CD1c-positive myeloid dendritic cell (primary cell): ENCODE measurements around the gene CFAP57.
A peak's percentile ranks its signal among the peaks of the same experiment; 100 is the strongest.

Experiments
- DNase-seq: peaks from one replicate; pipeline ENCODE4 v3.0.0-alpha.2; 2016; ENCODE audit errors: extremely low spot score

The CFAP57 gene

DNA sequence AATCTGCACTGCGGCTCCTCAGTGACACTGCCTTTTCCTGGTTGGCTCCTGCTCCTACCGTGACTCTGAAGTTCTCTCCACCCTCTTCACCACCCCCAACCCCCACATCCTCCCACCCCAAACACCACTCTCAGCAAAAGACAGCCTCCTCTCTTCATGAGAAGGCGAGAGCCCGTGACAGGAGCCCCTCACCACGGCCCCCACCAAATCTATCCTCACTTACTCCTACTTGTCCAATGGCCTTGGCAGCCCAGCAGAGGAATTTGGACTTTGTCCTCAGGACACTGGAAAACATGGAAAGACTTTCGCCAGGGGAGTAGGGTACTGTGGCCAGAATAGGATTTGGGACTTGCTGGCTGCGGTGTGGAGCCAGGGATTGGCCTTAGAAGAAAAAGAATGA, 104.5 kb downstream of the CFAP57 start:
- DNase-seq = no peak

DNA sequence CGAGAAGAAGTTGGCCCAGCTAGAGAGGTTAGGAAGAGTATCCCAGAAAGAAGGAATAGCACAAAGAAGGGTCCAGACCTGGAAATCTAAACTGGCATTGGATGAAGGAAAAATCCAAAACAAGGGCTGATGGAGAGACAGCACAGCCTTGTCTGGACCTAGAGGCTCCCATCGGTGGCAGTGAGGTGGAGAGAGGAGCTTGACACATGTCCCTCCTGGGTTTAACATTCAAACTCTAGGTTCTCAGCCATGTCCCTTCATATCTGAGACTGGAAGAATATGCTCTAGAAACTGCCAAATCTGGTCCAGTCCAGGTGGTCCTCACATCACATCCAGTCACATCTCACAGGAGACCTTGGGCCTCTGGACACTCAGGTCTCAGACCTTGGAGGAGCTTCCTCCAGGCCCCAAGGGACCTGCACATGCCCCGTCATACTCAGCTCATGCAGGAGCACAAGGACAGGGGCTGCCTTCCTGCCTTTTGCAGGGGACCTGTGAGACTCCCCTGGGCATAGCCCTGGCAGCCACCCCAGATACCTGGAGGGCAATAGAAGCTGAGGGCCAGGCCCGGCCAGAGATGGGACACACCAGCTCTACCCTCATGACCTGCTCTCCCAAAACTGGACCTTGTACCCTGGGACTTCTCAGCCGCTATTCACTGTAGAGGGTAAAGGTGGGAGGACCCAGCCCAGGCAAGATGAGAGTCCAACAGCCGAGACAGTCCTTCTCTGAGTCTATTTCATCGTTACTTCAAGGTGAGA, 105.2 kb downstream of the CFAP57 start:
- no peak for DNase-seq

DNA sequence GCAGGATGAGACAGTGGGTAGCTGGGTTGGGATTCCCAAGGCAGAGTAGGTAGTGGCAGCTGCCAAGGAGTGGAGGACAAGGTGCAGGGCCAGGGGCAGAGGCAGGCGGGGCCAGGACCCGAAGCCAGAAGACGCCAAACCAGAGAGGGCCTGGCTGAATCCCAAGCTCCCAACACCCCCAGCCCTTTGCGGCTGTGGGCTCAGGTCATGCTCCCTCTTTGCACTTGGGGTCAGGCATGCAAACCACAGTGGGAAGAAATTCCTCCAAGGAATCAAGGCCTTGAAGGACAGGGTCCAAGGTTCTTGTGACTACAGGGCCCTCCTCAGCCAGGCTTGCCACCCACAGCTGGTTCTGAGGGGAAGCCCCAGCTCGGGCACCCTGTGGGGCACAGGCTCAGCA, 107.0 kb downstream of the CFAP57 start:
- DNase-seq = no peak

DNA sequence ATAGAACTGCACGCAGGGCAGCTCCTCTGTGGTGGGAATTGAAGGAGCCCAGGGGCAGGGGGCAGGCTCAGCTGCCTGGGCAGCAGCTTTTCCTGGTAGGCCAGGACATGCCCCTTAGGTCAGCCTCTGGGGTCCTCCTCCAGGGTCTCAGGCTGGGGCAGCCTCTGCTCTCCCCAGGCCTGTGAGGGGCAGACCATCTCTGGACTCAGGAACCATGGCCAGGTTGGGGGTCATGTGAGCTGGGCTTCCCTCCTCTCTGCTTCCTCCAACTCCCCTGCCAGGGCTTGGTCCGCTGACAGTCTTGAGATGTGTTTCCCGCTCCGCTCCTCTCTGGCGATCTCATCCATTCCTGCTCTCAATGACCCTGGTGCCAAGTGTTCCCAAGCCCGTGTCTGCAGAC, 107.5 kb downstream of the CFAP57 start:
- no peak for DNase-seq

DNA sequence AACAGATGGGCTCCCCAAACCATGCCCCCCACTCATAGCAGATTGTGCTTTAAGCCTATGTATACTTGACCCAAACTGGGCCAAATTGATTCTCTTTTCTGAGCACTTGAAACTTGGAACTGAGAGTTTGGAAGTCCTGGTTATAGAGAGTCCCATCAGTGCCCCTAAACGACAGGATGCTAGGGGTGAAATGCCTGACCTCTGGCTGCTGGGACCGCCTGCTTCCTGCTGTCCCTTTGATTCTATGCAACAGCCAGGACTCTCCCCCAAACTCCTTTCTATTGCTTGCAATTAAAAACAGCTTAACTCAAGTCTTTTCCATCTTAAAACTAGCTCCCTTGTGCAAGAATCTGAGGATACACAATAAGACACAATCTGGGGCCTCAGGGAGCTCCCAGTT, 108.6 kb downstream of the CFAP57 start:
- DNase-seq = no peak

DNA sequence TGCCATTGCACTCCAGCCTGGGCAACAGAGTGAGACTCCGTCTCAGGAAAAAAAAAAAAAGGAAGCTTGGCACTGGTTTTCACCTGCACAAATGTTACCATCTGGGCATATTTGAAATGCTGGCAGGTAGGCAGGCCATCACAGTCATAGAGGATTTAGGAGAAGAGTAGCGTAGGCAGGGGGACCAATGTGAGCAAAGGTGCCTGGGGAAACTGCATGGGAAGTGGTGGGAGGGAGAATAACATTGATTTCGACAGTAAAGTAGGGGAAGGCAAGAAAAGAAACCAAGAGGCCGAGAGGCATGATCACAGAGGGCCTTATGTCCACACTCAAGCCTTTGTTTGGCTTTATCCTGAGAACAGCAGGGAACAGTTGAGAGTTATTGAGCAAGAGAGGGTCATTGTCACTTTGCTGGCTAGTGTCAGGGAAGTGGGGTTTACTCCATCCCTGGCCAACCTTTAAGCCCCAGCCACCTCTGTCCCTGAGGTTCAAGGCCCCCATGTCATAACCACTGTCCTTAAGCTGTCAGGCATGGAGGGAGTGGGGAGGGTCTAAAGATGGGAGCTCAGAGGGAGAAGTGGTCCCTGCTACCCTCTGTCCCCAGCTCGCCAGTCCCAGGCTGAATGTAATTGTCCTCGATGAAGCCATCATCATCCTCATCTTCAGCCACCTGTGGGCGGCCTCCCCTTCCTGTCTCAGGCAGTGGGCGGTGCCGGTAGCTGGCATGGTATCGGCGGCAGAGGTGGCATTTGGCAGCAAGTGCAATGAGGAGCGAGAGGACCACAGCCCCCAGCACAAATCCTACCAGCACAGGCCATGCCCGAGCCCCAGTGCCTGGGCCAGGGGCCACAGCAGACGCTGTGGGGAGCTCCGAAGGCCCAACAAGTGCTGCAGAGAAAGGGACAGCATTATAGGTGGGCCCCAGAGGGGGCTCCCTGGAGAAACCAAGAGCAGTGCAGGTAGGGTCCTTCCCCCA, 110.4 kb downstream of the CFAP57 start:
- no peak for DNase-seq

DNA sequence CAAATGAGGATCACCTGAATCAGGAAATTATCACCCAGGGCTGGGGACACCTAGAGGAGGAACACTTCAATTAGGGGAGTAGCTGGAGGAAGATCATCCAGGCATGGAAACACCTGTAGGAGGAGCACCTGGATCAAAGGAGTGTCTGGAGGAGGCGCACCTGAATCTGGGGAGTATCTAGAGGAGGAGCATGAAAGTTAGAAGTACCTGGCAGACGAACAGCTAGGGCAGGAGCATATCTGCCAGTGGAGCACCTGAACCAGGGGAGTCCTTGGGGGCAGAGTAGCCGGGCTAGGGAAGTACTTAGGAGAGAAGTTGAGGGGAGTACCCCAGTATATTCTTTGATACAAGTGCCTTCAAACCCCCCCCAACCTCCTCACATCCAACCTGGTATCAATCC, 111.9 kb downstream of the CFAP57 start:
- no peak for DNase-seq

DNA sequence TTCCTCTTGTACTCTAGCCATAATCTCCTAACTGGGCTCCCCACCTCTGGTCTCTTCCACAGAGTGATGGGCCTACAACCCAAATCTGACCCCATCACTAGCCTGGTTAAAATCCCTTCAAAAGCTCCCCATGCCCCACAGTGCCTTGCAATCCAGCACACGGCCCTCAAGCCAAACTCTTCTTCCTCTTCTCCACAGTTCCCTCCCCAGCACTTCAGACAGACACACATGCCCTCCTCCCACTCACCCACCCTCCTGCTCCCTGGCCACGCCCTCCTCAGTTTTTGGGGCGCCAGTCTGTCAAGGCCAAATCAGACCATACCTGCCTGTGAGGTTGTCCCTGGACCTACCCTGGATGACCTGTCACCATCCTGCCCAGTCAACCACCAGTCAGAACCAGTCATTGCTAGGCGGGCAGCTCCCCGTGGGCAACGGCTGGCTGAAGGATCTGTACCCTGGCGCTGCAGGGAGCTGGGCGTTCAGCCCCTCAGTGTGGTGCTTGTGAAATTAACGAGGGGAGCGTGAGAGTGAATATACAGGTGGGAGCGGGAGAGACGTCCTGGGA, 112.5 kb downstream of the CFAP57 start:
- DNase-seq = peak; percentile 11

DNA sequence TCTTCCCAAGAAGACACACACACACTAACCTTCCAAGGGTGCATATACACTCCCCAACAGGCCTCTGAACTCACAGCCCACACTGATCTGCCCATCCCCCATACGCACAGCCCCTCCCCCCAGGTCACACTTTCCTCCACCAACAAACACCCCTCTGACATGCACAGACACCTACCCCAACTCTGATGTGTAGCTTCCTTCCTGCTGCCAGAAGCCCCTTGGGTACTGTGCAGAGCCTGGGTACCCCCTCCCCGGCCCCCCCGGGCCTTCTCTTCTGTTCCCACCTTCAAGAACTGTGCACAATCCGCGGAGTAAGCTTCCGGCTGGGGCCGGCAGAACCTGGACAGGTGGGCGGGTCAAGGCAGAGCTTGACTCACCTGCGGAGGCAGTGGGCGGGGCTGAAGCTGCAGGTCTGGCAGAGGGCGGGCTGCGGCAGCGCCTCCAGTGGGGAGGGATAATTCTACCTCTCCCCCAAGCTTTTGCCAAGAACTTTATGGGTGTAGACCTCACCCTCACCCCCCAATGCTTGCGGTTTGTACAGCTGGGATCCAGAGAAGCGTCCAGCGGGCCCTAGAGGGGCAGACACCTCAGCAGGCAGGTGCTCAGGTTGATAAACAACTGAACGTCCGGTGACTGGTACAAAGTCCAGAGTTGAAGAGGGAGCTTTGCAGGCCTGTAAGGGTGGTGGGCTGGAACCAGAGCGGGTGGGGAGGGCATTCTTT, 113.3 kb downstream of the CFAP57 start, which contains the start of gene C1orf210:
C1orf210 (minus strand) TSS at position 313 of the 722 bp plus-strand sequence. CDS start 2,311 bp downstream, outside the sequence.
- DNase-seq = no peak

DNA sequence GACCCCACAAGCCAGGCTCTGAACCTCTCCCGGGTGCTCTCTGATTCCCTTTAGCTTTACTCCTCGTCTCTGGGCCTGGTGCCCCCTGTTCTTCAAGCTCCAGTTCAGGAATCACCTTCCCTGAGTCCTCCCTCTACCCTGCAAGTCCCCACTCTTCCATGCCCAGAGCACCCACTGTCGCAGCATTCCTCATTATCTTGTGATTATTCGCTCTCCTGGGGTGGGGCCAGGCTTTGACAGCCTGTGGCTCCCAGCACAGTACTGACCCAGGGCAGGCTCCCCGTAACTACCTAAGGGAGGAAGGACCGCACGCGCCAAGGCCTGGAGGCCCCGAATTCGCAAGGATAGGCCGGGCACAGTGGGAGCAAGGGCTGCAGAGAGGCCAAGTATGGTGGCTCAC, 114.0 kb downstream of the CFAP57 start:
- DNase-seq = no peak

DNA sequence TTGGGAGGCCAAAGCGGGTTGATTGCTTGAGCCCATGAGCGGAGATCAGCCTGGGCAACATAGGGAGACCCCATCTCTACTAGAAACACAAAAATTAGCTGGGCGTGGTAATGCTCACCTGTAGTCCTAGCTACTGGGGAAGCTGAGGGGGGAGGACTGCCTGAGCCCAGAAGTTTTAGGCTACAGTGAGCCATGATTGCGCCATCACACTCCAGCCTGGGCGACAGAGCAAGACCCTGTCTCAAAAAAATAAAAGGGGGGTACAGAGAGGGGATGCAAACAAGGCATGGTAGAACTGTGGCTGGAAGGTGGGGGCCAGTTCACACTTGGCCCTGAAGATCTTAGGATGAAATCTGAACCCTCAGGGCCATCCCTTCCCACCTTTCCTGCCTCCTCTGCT, 114.4 kb downstream of the CFAP57 start:
- DNase-seq = no peak

DNA sequence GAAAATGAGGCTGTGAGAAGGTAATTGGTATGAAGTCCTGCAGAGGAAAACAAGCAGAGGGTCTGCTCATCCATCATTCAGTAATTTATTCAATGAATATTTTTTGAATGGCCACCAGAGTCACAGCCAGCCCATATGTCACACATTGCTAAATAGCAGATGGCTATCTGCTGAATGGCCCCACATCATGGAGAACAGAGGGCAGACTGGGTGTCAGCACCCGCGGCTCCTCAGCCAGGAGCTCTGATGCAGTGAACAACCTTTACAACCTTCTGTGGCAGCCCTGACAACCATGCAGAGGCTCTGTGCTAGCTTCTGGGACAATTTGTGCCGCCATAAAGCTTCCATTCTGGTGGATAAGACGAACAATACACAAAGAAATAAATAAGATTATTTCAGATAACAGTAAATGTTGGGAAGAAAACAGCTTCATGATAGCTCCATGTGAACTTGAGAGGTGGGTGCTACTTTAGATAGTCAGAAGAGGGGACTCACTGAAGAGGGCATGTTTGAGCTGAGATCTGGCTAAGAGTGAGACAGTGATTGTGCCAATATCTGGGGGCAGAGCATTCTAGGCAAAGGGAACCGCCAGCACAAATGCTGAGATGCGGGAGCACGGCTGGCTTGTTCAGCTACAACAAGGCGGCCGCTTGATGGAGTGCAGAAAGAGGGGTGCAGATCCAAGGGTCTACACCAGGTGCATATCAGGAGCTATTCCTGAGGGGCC, 116.1 kb downstream of the CFAP57 start:
- no peak for DNase-seq

DNA sequence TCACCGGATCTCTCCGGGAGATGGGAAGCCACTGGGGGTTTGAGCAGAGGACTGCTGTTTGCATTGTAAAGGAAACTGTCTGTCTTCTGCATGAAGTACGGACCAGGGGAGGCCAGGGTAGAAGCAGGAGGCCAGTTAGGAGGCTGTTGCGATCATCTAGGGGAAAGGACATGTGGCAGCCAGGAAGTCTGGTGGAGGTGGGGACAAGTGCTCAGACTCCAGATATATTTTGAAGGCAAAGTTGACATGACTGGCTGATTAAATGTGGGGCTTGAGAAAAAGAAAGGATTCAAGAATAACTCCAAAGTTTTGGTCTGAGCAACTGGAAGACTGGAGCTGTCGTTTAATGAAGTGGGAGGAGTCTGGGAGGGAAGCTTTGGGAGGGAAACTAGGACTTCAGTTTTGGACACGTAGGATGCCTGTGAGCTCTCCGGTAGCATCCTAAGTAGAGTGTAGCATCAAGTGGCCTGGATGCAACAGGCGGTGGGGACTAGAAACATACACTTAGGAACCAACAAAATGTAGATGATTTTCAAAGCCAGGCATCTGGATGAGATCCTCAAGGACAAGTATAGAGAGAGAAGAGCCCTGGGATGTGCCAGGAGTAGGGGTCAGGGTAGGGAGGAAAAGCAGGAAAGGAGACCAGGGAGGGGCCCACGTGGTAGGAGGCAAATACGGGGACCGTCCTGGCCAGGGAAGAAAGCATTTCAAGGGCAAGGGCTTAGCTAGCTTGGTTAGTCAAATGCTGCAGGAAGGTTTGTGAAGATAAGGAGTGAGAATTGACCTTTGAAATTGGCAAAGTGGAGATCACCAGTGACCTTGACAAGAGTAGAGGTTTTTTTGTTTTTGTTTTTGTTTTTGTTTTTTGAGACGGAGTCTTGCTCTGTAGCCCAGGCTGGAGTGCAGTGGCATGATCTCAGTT, 116.9 kb downstream of the CFAP57 start:
- no peak for DNase-seq

DNA sequence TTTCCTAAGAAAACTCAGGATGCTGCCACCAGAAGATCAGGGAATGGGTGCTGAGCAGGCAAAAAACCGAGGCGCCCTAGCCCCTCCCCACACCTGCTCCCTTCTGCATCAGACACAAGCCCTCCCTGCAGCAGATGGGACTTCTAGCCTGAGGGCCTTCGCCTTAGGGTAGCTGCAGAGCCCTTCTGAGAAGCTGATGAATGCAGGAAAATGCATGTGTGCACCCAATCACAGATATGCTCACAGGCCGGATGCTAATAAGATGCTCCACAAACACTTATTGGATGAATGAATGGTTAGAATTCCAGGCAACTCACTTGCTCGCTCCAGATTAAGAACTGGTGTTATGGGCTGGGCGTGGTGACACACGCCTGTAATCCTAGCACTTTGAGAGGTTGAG, 120.1 kb downstream of the CFAP57 start:
- DNase-seq = no peak

DNA sequence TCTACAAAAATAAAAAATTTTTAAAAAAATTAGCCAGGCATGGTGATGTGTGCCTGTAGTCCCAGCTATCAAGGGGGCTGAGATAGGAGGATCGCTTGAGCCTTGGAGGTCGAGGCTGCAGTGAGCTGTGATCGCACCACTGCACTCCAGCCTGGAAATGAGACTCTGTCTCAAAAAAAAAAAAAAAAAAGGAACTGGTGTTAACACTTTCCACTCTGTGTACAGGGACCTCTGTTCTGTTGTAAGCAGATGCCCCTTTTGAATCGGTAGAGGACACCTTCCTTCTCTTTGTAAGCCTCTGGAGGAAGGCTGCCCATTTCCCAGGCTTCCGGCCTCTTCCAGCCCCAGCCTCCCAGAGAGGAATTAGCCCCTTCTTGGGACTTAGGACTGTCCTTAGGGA, 120.5 kb downstream of the CFAP57 start:
- no peak for DNase-seq

DNA sequence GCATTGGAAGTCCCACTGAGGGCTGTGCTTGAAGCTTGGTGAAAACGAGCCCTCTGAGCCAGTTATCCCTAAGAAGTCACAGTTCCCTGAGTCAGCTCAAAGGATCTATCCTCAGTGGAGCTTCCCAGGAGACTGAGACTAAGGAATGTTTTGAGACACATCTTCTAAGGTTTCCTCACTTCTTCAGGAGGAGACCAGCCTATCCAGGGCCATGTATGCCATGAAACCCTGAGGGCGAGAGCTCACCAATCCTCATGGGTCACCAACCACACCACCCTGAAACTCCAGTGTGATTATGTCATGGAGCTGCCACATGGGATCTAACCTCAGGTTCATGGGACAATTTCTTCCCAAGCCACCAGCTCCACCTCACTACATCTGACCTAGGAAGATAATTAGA, 121.0 kb downstream of the CFAP57 start:
- DNase-seq = no peak

DNA sequence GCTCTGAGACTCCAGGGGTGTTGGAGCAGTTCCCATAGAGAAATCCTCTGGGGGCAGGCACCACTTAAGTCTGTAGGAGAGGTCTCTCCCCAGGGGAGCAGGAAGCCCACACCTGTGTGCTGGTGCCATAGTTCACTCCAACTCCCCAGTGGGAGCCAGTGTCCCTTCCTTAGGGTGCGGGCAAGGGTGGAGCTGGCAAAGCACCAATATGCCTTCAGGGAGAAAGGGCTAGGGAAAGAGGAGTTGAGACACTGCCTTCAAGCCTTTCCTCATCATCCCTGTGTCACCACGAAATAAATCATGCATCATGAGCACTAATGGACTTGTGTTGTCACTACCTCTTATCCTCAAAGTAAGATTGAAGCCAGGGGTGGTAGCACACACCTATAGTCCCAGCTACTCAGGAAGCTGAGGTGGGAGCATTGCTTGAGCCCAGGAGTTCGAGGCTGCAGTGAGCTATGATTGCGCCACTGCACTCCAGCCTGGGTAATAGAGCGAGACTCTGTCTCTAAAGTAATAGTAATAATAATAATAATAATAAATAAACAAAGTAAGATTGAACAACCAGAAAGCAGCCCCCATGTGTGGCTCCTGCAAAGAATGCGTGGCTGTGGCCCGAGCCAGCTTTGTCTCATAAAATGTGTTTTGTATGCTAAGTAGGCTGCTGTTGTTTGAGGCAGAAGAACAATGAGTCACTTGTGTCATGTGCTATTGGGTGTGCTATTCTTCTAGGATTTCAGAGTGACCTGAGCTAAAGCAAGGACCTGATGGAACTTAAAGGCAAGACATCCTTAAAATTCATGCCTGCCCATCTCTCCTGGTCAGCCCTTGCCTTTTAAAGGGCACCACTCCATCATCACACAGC, 122.0 kb downstream of the CFAP57 start:
- no peak for DNase-seq

DNA sequence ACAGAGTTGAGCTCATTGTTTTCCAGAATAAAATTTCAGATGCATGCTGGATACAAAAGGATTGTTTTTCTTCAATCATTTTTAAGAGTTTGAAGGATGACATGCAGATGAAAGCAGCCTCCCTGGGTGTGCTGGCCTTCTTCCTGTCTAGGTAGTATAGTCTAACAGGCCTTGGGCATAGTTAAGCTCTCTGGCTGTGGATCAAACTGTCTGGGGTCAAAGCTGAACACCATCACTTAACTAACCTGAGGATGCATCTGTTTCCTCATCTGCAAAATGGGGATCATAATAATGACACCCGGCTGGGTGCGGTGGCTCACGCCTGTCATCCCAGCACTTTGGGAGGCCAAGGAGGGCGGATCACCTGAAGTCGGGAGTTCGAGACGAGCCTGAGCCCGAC, 122.6 kb downstream of the CFAP57 start:
- no peak for DNase-seq

DNA sequence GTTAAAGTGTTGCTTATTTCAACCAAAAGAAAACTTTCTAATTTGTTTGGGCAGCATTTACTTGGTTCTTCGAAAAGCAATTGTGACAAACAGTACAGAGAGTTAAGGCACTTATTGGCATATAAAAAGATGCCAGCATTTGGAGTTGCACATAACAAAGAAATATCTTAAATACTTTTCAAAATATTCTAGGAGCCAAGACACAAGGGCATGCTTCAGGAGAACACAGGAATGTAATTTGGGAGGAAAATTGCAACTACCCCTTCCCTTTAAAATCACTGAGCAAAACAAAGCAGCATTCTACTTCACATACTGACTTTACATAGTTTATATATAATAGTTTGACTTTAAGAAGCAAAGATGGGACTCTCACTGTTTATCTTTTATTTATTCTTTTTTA, 124.1 kb downstream of the CFAP57 start:
- no peak for DNase-seq
